Measurements from ENCODE around the gene ZNF638.

ZNF638 gene

DNA sequence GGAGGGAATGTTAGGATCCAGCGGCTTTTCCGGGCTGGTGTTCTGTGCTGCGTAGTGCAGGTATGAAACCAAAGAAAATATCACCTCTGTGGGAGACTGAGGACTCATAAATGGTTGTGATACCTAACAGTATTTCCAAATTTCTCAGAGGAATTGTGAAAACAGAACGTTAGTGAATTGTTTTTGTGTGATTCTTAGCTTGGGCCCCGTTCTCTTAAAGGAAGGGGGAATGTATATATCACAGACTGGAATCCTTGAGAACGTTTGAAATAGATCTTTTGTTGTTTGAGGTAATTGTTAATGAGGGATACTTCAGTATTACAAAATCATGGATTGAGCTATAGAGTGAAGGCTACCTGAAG is 834 bp downstream of the ZNF638 start:
- DNase-seq (ENCODE audit: low read depth in 2 of 2) = no peak

- DNase-seq (ENCODE audit: low read depth in 2 of 2) = no peak
These were observed 2.0 kb downstream of the ZNF638 start for GRCh38 chr2:71333619-71334018.

- DNase-seq (ENCODE audit: low read depth in 2 of 2) = no peak
These were observed 4.8 kb downstream of the ZNF638 start for GRCh38 chr2:71336384-71336783.

GRCh38 chr2:71336802-71337201 is 5.2 kb downstream of the ZNF638 start:
- no peak for DNase-seq (ENCODE audit: low read depth in 2 of 2)

GRCh38 chr2:71337776-71338175 is 6.2 kb downstream of the ZNF638 start:
- DNase-seq (ENCODE audit: low read depth in 2 of 2) = no peak

DNA sequence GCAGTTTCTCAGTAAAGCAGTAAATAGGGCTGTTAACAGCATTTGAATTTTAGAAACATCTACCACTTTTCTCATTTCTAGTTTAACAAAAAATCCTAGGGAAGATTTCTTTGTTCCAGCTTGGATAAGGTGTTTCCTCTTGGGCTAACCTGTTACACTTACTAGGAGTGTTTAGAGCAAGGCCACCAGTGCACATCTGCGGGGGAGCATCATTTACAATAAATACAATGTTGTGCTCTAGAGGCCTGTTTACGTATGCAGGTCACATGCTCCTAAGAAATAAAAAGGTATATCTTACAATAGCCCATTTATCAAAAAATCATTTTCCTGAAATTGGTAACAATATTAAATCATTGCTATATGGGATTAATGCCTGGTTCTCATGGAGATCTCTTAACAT is 8.1 kb downstream of the ZNF638 start:
- no peak for DNase-seq (ENCODE audit: low read depth in 2 of 2)

DNA sequence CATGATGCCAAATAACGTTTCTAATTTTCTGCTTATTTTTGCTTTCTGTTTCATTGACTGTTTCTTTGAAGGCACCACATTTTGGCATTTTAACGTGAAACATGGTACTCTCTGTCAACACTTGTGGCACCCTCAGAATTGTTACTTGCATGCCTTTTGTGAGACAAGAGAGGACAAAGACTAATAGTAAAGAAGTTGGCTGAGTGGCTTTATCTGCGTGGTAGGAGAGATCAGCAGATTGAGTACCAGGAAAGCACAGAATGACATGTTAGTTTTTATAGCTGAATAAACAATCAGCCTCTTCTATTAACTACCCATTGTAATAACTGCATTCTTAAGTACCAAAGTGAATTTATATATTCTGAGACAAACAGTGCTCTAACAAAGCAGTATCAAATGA is 8.6 kb downstream of the ZNF638 start:
- no peak for DNase-seq (ENCODE audit: low read depth in 2 of 2)

DNA sequence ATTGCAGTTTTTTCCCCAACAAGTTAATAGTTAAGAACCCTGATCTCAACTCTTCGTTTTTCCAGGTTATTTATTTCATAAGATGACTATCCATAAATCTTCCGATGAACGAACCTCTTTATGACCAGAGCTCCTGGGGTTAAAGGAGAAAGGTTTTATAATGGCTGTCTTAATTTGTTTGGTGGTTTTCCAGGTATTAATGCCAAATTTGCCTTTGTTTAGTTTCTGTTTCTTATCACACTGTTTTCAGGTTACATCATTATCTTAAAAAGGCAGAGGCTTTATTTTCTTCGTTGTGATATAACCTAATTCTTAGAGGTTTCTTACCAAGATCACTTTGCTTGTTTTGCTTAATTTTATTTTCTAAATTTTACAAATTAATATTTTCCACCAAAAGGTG is 10.1 kb downstream of the ZNF638 start:
- no peak for DNase-seq (ENCODE audit: low read depth in 2 of 2)

- DNase-seq (ENCODE audit: low read depth in 2 of 2) = no peak
These were observed 14.5 kb downstream of the ZNF638 start for GRCh38 chr2:71346065-71346464.

- no peak for DNase-seq (ENCODE audit: low read depth in 2 of 2)
These were observed 15.9 kb downstream of the ZNF638 start for GRCh38 chr2:71347517-71347916.

- DNase-seq (ENCODE audit: low read depth in 2 of 2) = no peak
These were observed 16.7 kb downstream of the ZNF638 start for GRCh38 chr2:71348302-71348701.

- DNase-seq (ENCODE audit: low read depth in 2 of 2) = no peak
These were observed 21.7 kb downstream of the ZNF638 start for GRCh38 chr2:71353248-71353647.

DNA sequence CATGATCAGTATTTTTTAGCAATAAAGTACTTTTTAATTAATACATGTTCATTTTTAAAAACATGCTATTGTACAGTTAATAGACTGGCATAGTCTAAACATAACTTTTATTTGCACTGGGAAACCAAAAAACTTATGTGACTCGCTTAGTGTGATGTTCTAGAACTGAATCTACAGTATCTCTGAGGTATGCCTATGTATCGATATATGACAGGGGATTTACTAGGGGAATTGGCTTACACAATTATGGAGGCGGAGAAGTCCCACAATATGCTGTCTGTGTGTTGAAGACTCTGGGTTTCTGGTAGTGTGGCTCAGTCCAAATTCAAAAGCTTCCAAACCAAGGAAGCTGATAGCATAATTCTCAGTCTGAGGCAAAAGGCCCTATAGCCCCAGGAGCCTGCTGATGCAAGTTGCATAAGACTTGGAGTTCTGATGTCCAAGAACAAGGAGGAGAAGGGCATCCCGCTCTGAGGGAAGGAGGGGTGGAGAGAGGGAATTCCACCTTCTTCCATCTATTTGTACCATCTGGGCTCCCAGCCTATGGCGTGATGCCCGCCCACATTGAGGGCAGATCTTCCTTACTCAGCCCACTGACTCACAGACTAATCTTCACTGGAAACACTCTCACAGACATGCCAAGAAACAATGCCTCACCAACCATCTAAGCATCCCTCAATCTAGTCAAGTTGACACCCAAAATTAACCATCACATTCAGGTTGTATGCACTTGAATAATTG is 27.5 kb downstream of the ZNF638 start:
- peak; percentile 11 to 22 for DNase-seq (ENCODE audit: low read depth in 2 of 2)

- no peak for DNase-seq (ENCODE audit: low read depth in 2 of 2)
These were observed 28.9 kb downstream of the ZNF638 start for GRCh38 chr2:71360434-71360975.

DNA sequence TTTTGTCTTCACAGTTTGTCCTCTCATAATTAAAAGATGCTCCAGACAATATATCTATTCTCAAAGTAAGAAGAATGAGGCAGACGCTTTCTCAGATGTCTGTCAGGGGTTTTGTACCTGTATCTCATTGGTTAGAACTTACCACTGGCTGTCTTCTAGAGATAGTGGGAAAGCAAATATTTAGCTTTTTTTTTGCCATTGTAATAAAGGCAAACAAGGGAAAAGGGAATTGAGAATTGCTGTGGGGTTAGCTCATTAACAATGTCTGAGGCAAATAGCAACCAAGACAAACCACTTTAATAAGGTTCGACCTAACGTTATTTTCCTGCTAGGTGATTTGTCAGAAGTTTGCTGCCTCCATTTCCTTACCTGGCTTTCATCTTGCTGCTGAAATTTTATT is 30.0 kb downstream of the ZNF638 start:
- no peak for DNase-seq (ENCODE audit: low read depth in 2 of 2)

- no peak for DNase-seq (ENCODE audit: low read depth in 2 of 2)
These were observed 30.9 kb downstream of the ZNF638 start for GRCh38 chr2:71362447-71362846.

GRCh38 chr2:71370015-71370414 is 38.4 kb downstream of the ZNF638 start:
- DNase-seq (ENCODE audit: low read depth in 2 of 2) = no peak

DNA sequence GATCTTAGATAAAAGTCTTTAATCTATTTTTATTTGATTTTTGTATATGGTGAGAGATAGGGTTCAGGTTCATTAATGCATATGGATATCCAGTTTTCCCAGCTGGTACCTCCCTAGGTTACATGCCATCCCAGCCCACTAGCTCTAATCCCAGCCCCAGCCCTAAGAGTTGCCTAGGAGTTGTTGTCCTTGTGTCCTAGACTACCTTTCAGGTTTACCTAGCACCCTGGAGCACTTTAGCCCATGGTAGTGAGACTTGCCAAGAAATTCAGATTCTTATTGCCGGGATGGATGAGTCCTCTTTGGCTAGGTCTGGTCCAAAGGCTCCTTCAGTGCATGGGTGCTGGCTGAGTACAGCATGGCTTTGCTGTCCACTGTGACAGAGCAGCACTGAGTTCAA is 40.5 kb downstream of the ZNF638 start:
- no peak for DNase-seq (ENCODE audit: low read depth in 2 of 2)

DNA sequence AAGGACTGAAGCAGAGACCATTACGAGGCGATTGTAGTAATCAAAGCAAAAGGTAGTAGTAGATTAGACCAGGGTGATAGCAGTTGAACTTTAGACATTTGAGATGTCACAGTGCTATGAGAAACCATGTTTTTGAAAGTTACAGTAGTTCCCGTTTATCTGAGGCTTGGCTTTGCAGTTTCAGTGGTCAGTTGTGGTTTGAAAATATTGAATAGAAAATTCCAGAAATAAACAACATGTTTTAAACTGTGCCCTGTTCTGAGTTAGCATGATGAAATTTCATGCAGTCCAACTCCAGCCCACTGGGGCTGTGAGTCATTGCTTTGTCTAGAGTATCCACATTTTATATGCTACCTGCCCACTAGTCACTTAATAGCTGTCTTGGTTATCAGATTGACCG is 47.5 kb downstream of the ZNF638 start:
- DNase-seq (ENCODE audit: low read depth in 2 of 2) = no peak

DNA sequence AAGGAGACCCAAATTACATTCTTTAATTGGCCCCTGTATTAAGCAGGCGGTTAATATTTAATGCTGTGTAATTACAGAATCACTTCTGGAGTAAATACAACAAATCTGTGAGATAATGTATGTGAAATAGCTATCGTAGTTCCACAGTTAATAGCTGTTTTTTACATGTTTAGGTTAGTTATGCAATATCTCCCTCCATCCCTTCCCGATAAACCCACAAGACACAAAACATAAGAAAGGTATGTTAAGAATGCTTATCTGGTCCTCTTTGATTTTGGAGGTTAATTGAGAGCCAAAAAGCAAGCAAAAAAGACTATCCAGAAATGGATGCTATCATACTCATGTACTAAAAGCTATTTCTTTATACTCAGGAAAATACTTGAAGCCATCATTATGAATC is 49.1 kb downstream of the ZNF638 start:
- DNase-seq (ENCODE audit: low read depth in 2 of 2) = no peak

- DNase-seq (ENCODE audit: low read depth in 2 of 2) = no peak
These were observed 53.4 kb downstream of the ZNF638 start for GRCh38 chr2:71385012-71385411.

DNA sequence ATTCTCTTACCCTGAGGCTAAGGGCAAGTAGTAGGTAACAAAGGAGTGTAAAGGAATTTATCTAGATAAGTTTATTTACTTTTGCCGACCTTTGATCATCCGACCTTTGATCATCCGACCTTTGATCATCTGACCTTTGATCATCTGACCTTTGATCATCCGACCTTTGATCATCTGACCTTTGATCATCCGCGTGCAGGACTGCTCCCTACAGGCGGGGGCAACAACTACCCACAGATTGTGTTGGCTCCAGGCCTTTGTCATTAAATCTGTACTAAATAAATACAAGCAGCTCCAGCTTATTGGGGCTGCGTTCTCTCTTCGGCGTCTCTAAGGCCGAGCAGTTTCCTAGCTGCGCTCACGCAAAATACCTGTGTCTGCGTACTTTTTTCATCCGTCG is 56.6 kb downstream of the ZNF638 start:
- no peak for DNase-seq (ENCODE audit: low read depth in 2 of 2)

GRCh38 chr2:71389384-71390072 is 57.9 kb downstream of the ZNF638 start:
- no peak for DNase-seq (ENCODE audit: low read depth in 2 of 2)

All from stimulated activated CD4-positive, alpha-beta T cell treated with anti-CD3 and anti-CD28 coated beads, Interleukin-4, amount 100 ng/mL, for 48 hours (primary cell).